Parietal lobe (tissue), 2 donors: ENCODE measurements around the gene DCN. TPM values are rescaled to one million over a fixed set of nuclear protein-coding genes. Genes with fewer than 3 reads are reported as not detected.

Experiments
- small RNA-seq: library from RNA; depleted of rRNA; stranded (forward); fragments of <200 nt; gene quantifications from one replicate; pipeline ENCODE3, GENCODE V24; 2014; ENCODE audit warnings: low replicate concordance
- total RNA-seq: library from RNA; depleted of rRNA; stranded (reverse); fragments of >200 nt; gene quantifications from one replicate; pipeline ENCODE4 v1.2.3, GENCODE V29; 2014

Gene DCN
- total RNA-seq = 20.3 TPM

GRCh38 chr12:91182636-91183455 lies at the start of gene DCN:
Gene DCN (minus strand): TSS chr12:91182817. CDS start chr12:91178552, 4,265 bp downstream.

DNA sequence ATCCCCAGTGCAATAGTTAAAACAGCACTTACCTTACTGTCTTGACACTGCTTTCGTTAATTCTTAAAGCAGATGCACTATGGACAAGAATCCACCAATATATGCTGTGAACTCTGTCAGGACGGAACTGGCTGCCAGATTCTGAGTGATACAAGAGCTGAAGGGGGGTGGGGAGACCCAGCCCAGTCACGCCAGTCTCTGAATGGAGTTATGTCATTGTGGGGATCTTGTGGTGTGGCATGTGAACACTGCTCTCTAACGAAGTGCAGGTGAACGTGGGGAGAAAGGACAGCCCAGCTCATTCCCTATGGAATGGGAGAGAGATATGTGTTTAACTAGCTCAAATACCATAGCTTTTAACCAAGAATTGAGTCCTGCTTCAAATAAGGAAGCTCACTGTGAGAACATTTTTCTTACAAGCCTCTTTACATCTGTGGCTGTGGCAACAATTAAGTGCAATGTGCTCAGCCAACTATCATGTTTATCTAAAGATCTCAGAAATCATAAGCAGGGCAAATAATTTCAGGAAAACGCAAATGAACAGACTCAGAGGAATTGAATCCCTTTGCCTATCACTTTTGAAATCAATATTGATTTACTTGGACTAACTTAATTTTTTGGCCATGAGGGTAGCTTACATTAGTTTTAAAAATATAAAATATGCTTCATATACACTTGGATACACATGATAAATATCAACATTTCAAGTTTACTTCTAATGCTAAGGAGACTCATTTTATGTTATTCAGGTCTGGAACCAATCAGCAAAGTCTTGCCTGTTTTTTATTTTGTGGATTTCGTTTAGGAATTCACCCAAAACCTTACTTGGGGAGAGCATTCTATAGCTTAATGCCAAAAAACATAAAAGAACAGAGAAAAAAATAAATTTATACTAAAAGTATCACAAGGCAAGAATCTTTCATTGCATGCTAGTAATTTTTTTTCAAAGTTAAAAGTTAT lies 71.0 kb downstream of the DCN start, which contains the start of gene LUM:
LUM (minus strand) TSS at position 129 of the 960 bp plus-strand sequence. CDS start 2,515 bp downstream, outside the sequence.

Small RNA genes lying within 50 kb of the gene (small RNA-seq; reads per million reads assigned to genes)
- gene AC007115.1 = not detected

Other genes starting within 250 kb of the DCN start
- not detected for gene CCER1, start 227.6 kb downstream of the DCN start, total RNA-seq
- gene EPYC, start 177.8 kb downstream of the DCN start, total RNA-seq = not detected
- gene KERA, start 124.8 kb downstream of the DCN start, total RNA-seq = 0.31 TPM
- 4.4 TPM for gene LUM, start 71.3 kb downstream of the DCN start, total RNA-seq